ENCODE results near the gene GTSE1.
"Not testable (repeated sequence)": the region's sequence is repeated elsewhere in the genome, so short reads cannot be mapped to it uniquely, and the experiment has no call there.

The GTSE1 gene

GRCh38 chr22:46294784-46295183 is 1.9 kb upstream of the GTSE1 start:
- DNase-seq (ENCODE audit: low read depth): no peak

- no peak for DNase-seq (ENCODE audit: low read depth)
These were observed 1.2 kb upstream of the GTSE1 start for GRCh38 chr22:46295277-46295971.

- no peak for DNase-seq (ENCODE audit: low read depth)
These were observed 612 bp downstream of the GTSE1 start for GRCh38 chr22:46297151-46297812.

GRCh38 chr22:46299101-46299500 is 2.4 kb downstream of the GTSE1 start:
- DNase-seq (ENCODE audit: low read depth): no peak

GRCh38 chr22:46300491-46300890 is 3.8 kb downstream of the GTSE1 start:
- no peak for DNase-seq (ENCODE audit: low read depth)

GRCh38 chr22:46303347-46303965 is 6.8 kb downstream of the GTSE1 start:
- DNase-seq (ENCODE audit: low read depth): no peak

- DNase-seq (ENCODE audit: low read depth): no peak
These were observed 11.8 kb downstream of the GTSE1 start for GRCh38 chr22:46308283-46308988.

GRCh38 chr22:46309526-46310085 is 12.9 kb downstream of the GTSE1 start:
- DNase-seq (ENCODE audit: low read depth): no peak

GRCh38 chr22:46312056-46312455 is 15.4 kb downstream of the GTSE1 start:
- no peak for DNase-seq (ENCODE audit: low read depth)

GRCh38 chr22:46312848-46313247 is 16.2 kb downstream of the GTSE1 start:
- DNase-seq (ENCODE audit: low read depth): not testable (repeated sequence)

GRCh38 chr22:46315976-46316375 is 19.3 kb downstream of the GTSE1 start:
- DNase-seq (ENCODE audit: low read depth): no peak

- DNase-seq (ENCODE audit: low read depth): no peak
These were observed 21.0 kb downstream of the GTSE1 start for GRCh38 chr22:46317646-46318045.

- DNase-seq (ENCODE audit: low read depth): no peak
These were observed 21.9 kb downstream of the GTSE1 start for GRCh38 chr22:46318576-46318975.

GRCh38 chr22:46319319-46319718 is 22.6 kb downstream of the GTSE1 start:
- no peak for DNase-seq (ENCODE audit: low read depth)

GRCh38 chr22:46320166-46320710 is 23.6 kb downstream of the GTSE1 start:
- no peak for DNase-seq (ENCODE audit: low read depth)

GRCh38 chr22:46320716-46321386 is 24.2 kb downstream of the GTSE1 start:
- no peak for DNase-seq (ENCODE audit: low read depth)

- DNase-seq (ENCODE audit: low read depth): no peak
These were observed 26.0 kb downstream of the GTSE1 start for GRCh38 chr22:46322711-46323110.

- no peak for DNase-seq (ENCODE audit: low read depth)
These were observed 26.5 kb downstream of the GTSE1 start for GRCh38 chr22:46323162-46323561.

GRCh38 chr22:46326066-46326680 is 29.5 kb downstream of the GTSE1 start:
- DNase-seq (ENCODE audit: low read depth): no peak

- no peak for DNase-seq (ENCODE audit: low read depth)
These were observed 31.2 kb downstream of the GTSE1 start for GRCh38 chr22:46327691-46328465.

Data from activated T-helper 1 cell treated with Interleukin-2 at 50 U/mL for 16 hours (primary cell).